T47D (cell line): ENCODE measurements around the gene MTPN.

Experiments
- DNase-seq, 2 experiments: peaks; one replicate each; pipeline versions ENCODE4 v3.0.0 to v3.0.0-alpha.2; 2011 to 2012; ENCODE audit warnings: low read depth in 1 of 2, low spot score in 1 of 2
- JUND ChIP-seq: IDR thresholded peaks from 2 replicates; pipeline ENCODE4 v1.6.1; 2012; ENCODE audit warnings: low read depth
- in situ Hi-C: cut with HindIII; loops from 2 replicates; pipeline ENCODE4 v1.10.0; 2016; ENCODE audit warnings: low sequenced_read_pairs, low pct_unique_long_range_greater_than_20kb

Gene MTPN

GRCh38 chr7:135960709-135961451 lies 16.3 kb downstream of the MTPN start:
- DNase-seq, result no peak
- in situ Hi-C loops, result no loop called here
- no peak for TF ChIP-seq JUND

- in situ Hi-C loops, result no loop called here
- DNase-seq, result no peak
- TF ChIP-seq JUND, result no peak
Observed at GRCh38 chr7:135959646-135960363, 17.4 kb downstream of the MTPN start.

DNA sequence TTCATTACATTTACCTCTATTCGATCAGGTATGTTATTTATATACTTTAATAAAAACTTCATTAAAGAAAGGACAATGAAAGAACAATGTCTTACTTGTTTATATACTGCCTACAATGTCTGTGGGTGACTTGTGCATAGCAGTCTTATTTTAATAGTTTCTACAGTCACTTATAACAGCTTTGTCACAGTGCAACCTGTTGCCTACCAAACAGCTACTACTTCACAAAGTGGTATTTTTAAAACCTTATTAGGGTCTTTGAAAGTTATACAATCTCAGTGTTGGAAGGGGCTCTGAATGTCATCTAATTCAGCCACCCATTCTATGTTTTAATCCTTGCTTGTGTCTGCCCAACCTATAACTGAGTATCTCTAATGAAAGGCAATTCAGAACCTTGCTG lies 19.0 kb downstream of the MTPN start:
- no peak for TF ChIP-seq JUND

GRCh38 chr7:135957627-135958026 lies 19.5 kb downstream of the MTPN start:
- in situ Hi-C loops, result no loop called here
- no peak for DNase-seq
- no peak for TF ChIP-seq JUND

More for the DNA sequence above, 19.0 kb downstream of the MTPN start:
- in situ Hi-C loops, result no loop called here
- DNase-seq, result no peak

- DNase-seq, result no peak
- no peak for TF ChIP-seq JUND
- in situ Hi-C loops, result no loop called here
Observed at GRCh38 chr7:135956393-135956792, 20.8 kb downstream of the MTPN start.

- DNase-seq, result no peak
- TF ChIP-seq JUND, result no peak
- in situ Hi-C loops, result no loop called here
Observed at GRCh38 chr7:135950972-135951371, 26.2 kb downstream of the MTPN start.

DNA sequence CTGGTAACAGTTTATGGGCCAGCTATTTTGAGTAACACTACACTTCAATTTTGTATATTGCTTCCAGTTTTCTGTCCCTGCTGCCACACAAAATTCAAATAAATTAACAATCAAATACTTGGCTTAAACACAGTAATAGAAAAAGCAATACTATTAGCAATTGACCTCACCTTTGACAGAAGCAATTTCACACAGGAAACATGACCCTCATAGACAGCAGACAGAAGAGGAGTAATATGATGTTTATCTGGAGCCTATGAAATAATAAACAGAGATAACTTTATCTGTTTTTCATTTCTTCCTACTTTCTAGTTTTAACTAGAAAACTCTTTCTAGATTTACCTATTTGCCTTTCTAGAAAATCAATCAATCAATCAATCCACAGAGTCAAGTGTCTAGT lies 26.7 kb downstream of the MTPN start:
- in situ Hi-C loops, result no loop called here
- TF ChIP-seq JUND, result no peak
- no peak for DNase-seq

GRCh38 chr7:135946289-135947055 lies 30.7 kb downstream of the MTPN start:
- in situ Hi-C loops, result no loop called here
- no peak for DNase-seq

GRCh38 chr7:135944753-135945152 lies 32.4 kb downstream of the MTPN start:
- in situ Hi-C loops, result no loop called here
- no peak for DNase-seq
- TF ChIP-seq JUND, result no peak

More at GRCh38 chr7:135946289-135947055, 30.7 kb downstream of the MTPN start:
- no peak for TF ChIP-seq JUND

GRCh38 chr7:135943134-135943879 lies 33.9 kb downstream of the MTPN start:
- DNase-seq, result no peak
- TF ChIP-seq JUND, result no peak
- in situ Hi-C loops, result no loop called here

GRCh38 chr7:135942614-135943013 lies 34.5 kb downstream of the MTPN start:
- in situ Hi-C loops, result no loop called here
- DNase-seq, result no peak
- TF ChIP-seq JUND, result no peak
